HFF-Myc (cell line): ENCODE data around the gene ENTPD8.

Experiments used
- DNase-seq: peaks from one replicate; pipeline ENCODE4 v3.0.0-alpha.2; 2011; ENCODE audit warnings: low read depth; ENCODE audit errors: extremely low read depth
- H3K4me3 ChIP-seq: replicated peaks from 2 replicates; pipeline ENCODE4 v1.5.1; 2011; ENCODE audit warnings: low read depth, mild to moderate bottlenecking, control low read depth, low read length
- CTCF ChIP-seq: IDR thresholded peaks from 2 replicates; pipeline ENCODE4 v1.5.1; 2012; ENCODE audit warnings: mild to moderate bottlenecking, low read depth, low read length, control low read depth; ENCODE audit errors: missing control alignments

The ENTPD8 gene

GRCh38 chr9:137432687-137433348 lies 8.3 kb downstream of the ENTPD8 start:
- no peak overlapping the region for H3K4me3 ChIP-seq
- DNase-seq: no peak

GRCh38 chr9:137431416-137431931 lies 9.7 kb downstream of the ENTPD8 start:
- no peak for TF ChIP-seq CTCF
- H3K4me3 ChIP-seq: no peak overlapping the region
- no peak for DNase-seq

More at GRCh38 chr9:137432687-137433348, 8.3 kb downstream of the ENTPD8 start:
- no peak for TF ChIP-seq CTCF

GRCh38 chr9:137430723-137431415 lies 10.3 kb downstream of the ENTPD8 start:
- no peak for TF ChIP-seq CTCF
- H3K4me3 ChIP-seq: no peak overlapping the region

GRCh38 chr9:137429974-137430722 lies 11.0 kb downstream of the ENTPD8 start:
- H3K4me3 ChIP-seq: no peak overlapping the region
- no peak for TF ChIP-seq CTCF
- no peak for DNase-seq

More at GRCh38 chr9:137430723-137431415, 10.3 kb downstream of the ENTPD8 start:
- DNase-seq: no peak

GRCh38 chr9:137429546-137429890 lies 11.6 kb downstream of the ENTPD8 start:
- H3K4me3 ChIP-seq: no peak overlapping the region
- TF ChIP-seq CTCF: no peak

GRCh38 chr9:137428841-137429545 lies 12.2 kb downstream of the ENTPD8 start:
- no peak for TF ChIP-seq CTCF
- no peak for DNase-seq
- H3K4me3 ChIP-seq: no peak overlapping the region

More at GRCh38 chr9:137429546-137429890, 11.6 kb downstream of the ENTPD8 start:
- no peak for DNase-seq
